Forelimb muscle (tissue), 1 donor: ENCODE data around the gene RENBP. TPM values are rescaled to one million over a fixed set of nuclear protein-coding genes. Genes with fewer than 3 reads are reported as not detected.

ENCODE experiments used
- DNase-seq: peaks from one replicate; pipeline ENCODE4 v3.0.0-alpha.2; 2013; ENCODE audit warnings: low read depth
- polyA plus RNA-seq: library from polyadenylated mRNA; unstranded; fragments of 120-200 nt; gene quantifications from one replicate; pipeline ENCODE4 v1.2.1, GENCODE V29; 2013; ENCODE audit not compliant: insufficient read length

The RENBP gene
- polyA plus RNA-seq, 1 donor = 3.7 TPM

DNA sequence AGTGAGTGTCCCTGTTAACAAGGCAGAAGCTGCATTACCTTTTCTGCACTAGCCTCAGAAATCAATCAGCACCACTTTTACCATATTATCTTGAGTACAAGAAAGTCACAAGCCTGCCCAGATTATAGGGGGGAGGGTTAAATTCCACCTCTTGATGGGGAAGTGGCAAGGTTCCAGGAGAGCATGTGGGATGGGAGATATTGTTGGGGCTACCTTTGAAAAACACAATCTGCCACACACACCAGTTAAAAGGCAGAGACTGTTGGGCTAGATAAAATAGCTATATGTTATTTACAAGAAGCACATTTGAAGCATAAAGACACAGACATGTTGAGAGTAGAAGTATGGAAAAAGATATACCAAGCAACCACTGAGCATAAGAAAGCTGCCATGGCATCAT is 46.5 kb downstream of the RENBP start:
- no peak for DNase-seq

GRCh38 chrX:153889123-153889522 is 55.3 kb downstream of the RENBP start:
- DNase-seq = no peak

DNA sequence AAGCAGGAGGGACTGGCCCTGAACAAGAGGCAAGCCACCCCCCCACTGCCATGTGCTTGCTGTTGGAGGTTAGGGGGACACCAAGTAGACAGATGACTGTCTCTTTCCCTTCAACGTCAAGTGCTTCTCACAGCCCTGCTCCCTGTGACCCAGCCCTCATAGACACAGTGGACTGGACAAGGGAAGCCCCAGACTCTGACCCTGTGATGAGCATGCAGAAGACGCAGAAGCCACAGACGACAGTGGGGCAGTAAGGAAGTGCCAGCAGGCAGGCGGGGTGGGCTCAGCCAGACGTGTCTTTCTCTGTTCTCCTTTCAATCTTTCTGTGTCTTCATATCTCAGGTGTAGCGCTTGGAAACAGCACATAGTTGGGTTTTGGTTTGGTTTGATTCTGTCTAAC is 56.1 kb downstream of the RENBP start:
- no peak for DNase-seq

DNA sequence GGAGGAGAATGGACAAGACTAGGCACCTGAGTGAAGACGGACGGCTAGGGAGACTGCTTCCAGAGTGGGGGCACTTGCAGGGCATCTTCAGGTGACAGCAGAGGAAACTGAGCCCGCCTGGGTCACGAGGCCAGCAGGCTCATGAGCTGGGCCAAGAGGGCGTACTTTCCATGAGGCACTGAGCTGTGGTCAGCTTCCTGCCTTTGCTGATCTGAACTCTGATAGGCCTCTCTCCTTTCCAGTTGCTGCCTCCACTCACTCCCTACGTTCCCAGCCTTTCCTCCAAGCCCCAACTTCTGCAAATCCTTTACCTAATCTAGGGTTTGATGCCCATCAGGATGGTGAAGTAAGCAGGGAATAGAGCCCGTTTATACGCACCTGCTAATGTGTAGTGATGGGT is 57.1 kb downstream of the RENBP start:
- no peak for DNase-seq

- DNase-seq = no peak
These were observed 57.5 kb downstream of the RENBP start for GRCh38 chrX:153886915-153887314.

GRCh38 chrX:153885968-153886903 is 58.2 kb downstream of the RENBP start, which contains the start of gene L1CAM:
Gene L1CAM, minus strand, starts transcription at chrX:153886173. Its CDS starts 10,337 bp downstream, at chrX:153875836.
- DNase-seq = no peak

Other genes with a start within 250 kb of the RENBP start
- gene BCAP31, start 220.3 kb downstream of the RENBP start, polyA plus RNA-seq = 74.1 TPM
- gene ABCD1, start 219.8 kb downstream of the RENBP start, polyA plus RNA-seq = 10.3 TPM
- 2.3 TPM for gene PLXNB3, start 180.4 kb downstream of the RENBP start, polyA plus RNA-seq
- gene SRPK3, start 163.6 kb downstream of the RENBP start, polyA plus RNA-seq = 299 TPM
- gene IDH3G, start 150.3 kb downstream of the RENBP start, polyA plus RNA-seq = 49.6 TPM
- 115 TPM for gene SSR4, start 150.0 kb downstream of the RENBP start, polyA plus RNA-seq
- 2.4 TPM for gene PDZD4, start 114.1 kb downstream of the RENBP start, polyA plus RNA-seq
- gene L1CAM, start 58.5 kb downstream of the RENBP start, polyA plus RNA-seq = 1.9 TPM
- gene AVPR2, start 40.0 kb downstream of the RENBP start, polyA plus RNA-seq = 1.1 TPM
- gene ARHGAP4, start 18.4 kb downstream of the RENBP start, polyA plus RNA-seq = 21.5 TPM
- 75.3 TPM for gene NAA10, start 9.6 kb downstream of the RENBP start, polyA plus RNA-seq
- 30.7 TPM for gene HCFC1, start 27.2 kb upstream of the RENBP start, polyA plus RNA-seq
- gene TMEM187, start 28.1 kb upstream of the RENBP start, polyA plus RNA-seq = 2.8 TPM
- 46.7 TPM for gene IRAK1, start 75.3 kb upstream of the RENBP start, polyA plus RNA-seq
- 21.2 TPM for gene MECP2, start 153.1 kb upstream of the RENBP start, polyA plus RNA-seq
- gene OPN1LW, start 199.6 kb upstream of the RENBP start, polyA plus RNA-seq = not detected
- gene OPN1MW, start 238.0 kb upstream of the RENBP start, polyA plus RNA-seq = not detected